HepG2 (cell line): Measurements from ENCODE around the gene ZNF442. TPM values are rescaled to one million over a fixed set of nuclear protein-coding genes. Genes with fewer than 3 reads are reported as not detected.
A peak's percentile ranks its signal among the peaks of the same experiment; 100 is the strongest.

Experiments
- ASH2L ChIP-seq: fragments of 300-600, 200-600 bp; sonication (generic); IDR thresholded peaks from 2 replicates; pipeline ENCODE4 v1.7.0; 2017; ENCODE audit warnings: low read depth, mild to moderate bottlenecking, moderate library complexity, mixed read lengths, low read length; ENCODE audit not compliant: insufficient read length
- ATF4 ChIP-seq, 2 experiments: fragments of 450-650 bp in 1 of 2; sonication (generic) in 1 of 2; formaldehyde crosslinking; IDR thresholded peaks; 2 replicates each; pipeline versions ENCODE4 v1.5.0 to v1.8.0; 2020 to 2022; ENCODE audit warnings: mild to moderate bottlenecking in 1 of 2, missing genetic modification reagents in 1 of 2
- BHLHE40 ChIP-seq: IDR thresholded peaks from 2 replicates; pipeline ENCODE4 v1.6.1; 2011; ENCODE audit warnings: low read length, improper control_type of control experiment
- CSRNP2 ChIP-seq: sonication (generic); formaldehyde crosslinking; conservative IDR thresholded peaks from 2 replicates; pipeline ENCODE4 v1.8.0; 2022; ENCODE audit warnings: low read depth, missing genetic modification reagents
- ESRRA ChIP-seq: sonication (generic); formaldehyde crosslinking; IDR thresholded peaks from 2 replicates; pipeline ENCODE4 v1.5.1; 2020; ENCODE audit warnings: mild to moderate bottlenecking, low read depth, missing genetic modification reagents
- GATAD2A ChIP-seq: IDR thresholded peaks from 2 replicates; pipeline ENCODE4 v1.6.1; 2016
- ISX ChIP-seq: sonication (generic); formaldehyde crosslinking; conservative IDR thresholded peaks from 2 replicates; pipeline ENCODE4 v1.5.0; 2020; ENCODE audit warnings: missing genetic modification reagents
- JDP2 ChIP-seq: sonication (generic); formaldehyde crosslinking; IDR thresholded peaks from 2 replicates; pipeline ENCODE4 v1.8.1; 2022; ENCODE audit warnings: missing genetic modification reagents, borderline replicate concordance
- KLF6 ChIP-seq: IDR thresholded peaks from 2 replicates; pipeline ENCODE4 v1.8.0; 2016; ENCODE audit warnings: missing biosample characterization, missing genetic modification reagents
- NFE2 ChIP-seq: sonication (generic); formaldehyde crosslinking; IDR thresholded peaks from 2 replicates; pipeline ENCODE4 v1.4.0; 2020; ENCODE audit warnings: missing genetic modification reagents
- NRL ChIP-seq: sonication (generic); formaldehyde crosslinking; IDR thresholded peaks from 2 replicates; pipeline ENCODE4 v1.5.0; 2020; ENCODE audit warnings: missing genetic modification reagents, mild to moderate bottlenecking, moderate library complexity, borderline replicate concordance
- PREB ChIP-seq: sonication (generic); formaldehyde crosslinking; IDR thresholded peaks from 2 replicates; pipeline ENCODE4 v1.4.0; 2020; ENCODE audit warnings: missing genetic modification reagents
- SP1 ChIP-seq, 2 experiments: fragments of 450-650 bp in 1 of 2; sonication (generic) in 1 of 2; formaldehyde crosslinking in 1 of 2; IDR thresholded peaks; 2 replicates each; pipeline versions ENCODE4 v1.4.0 to v1.6.1; 2016 to 2020; ENCODE audit warnings: missing genetic modification reagents in 1 of 2
- THAP11 ChIP-seq: IDR thresholded peaks from 2 replicates; pipeline ENCODE4 v1.6.1; 2016; ENCODE audit warnings: missing biosample characterization, missing genetic modification reagents
- ZBTB1 ChIP-seq: sonication (generic); formaldehyde crosslinking; IDR thresholded peaks from 2 replicates; pipeline ENCODE4 v1.4.0; 2020; ENCODE audit warnings: missing genetic modification reagents, borderline replicate concordance
- ZFP62 ChIP-seq: sonication (generic); formaldehyde crosslinking; IDR thresholded peaks from 2 replicates; pipeline ENCODE4 v1.4.0; 2020; ENCODE audit warnings: missing genetic modification reagents
- ZSCAN22 ChIP-seq: sonication (generic); formaldehyde crosslinking; IDR thresholded peaks from 2 replicates; pipeline ENCODE4 v1.4.0; 2020; ENCODE audit warnings: mild to moderate bottlenecking, missing genetic modification reagents
- polyA plus RNA-seq, 8 experiments: library from polyadenylated mRNA; depleted of rRNA in 3 of 8; stranded (reverse) in 7 of 8; unstranded in 1 of 8; fragments of >200 nt; fragmentation: Illumina TruSeq in 4 of 8; extraction: Trizol in 4 of 8; gene quantifications; 2 replicates each; pipeline versions ENCODE4 v1.2.1 to v1.2.3, GENCODE V29; 2011 to 2016; ENCODE audit warnings: low read depth in 4 of 8, missing spikeins in 1 of 8, mixed read lengths in 1 of 8; ENCODE audit not compliant: insufficient read depth in 1 of 8
- total RNA-seq, 5 experiments: library from RNA; depleted of rRNA; stranded (reverse); fragments of >200 nt; fragmentation: Illumina TruSeq; extraction: Trizol; gene quantifications; 2 replicates each; pipeline ENCODE4 v1.2.3, GENCODE V29; 2016; ENCODE audit warnings: low read depth in 1 of 5
- TF ChIP-seq, protein P1 (sequence below): sonication (generic); formaldehyde crosslinking; IDR thresholded peaks from 2 replicates; pipeline ENCODE4 v1.5.1; 2020; ENCODE audit warnings: missing genetic modification reagents, mild to moderate bottlenecking, borderline replicate concordance
- TF ChIP-seq, protein P2 (sequence below): sonication (generic); formaldehyde crosslinking; conservative IDR thresholded peaks from 2 replicates; pipeline ENCODE4 v1.8.1; 2023; ENCODE audit warnings: missing genetic modification reagents
- TF ChIP-seq, protein P3 (sequence below): sonication (generic); formaldehyde crosslinking; IDR thresholded peaks from 2 replicates; pipeline ENCODE4 v1.4.0; 2020; ENCODE audit warnings: missing genetic modification reagents

Gene ZNF442
- total and polyA plus RNA-seq, 2 of the 13 experiments (the other 11 are each of a cell fraction or from before 2014, with no cell fraction given): 1.0 to 6.0 TPM

DNA sequence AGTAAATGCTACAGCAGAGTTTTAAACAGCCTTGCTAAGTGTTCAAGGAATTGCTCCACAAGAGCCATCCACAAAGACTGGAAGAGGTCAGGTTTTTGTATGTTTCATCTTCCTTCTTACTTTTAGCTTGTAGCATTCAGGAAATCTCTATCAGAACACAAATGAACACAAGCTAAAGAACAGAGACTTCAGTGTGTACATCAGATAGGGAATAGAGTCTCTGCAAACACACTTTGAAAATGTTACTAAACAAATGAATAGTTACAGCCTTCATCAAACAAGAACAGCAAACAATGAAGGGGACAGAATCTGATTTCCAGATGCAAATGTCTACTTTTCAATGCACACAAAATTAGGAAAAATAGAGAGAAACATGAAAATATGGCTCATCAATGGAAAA lies 39.8 kb downstream of the ZNF442 start (continued):
- TF ChIP-seq PREB: no peak
- no peak for TF ChIP-seq ZBTB1
- TF ChIP-seq KLF6 (CRISPR knock-in tag): no peak
- TF ChIP-seq ISX: no peak
- TF ChIP-seq, protein P1, sequence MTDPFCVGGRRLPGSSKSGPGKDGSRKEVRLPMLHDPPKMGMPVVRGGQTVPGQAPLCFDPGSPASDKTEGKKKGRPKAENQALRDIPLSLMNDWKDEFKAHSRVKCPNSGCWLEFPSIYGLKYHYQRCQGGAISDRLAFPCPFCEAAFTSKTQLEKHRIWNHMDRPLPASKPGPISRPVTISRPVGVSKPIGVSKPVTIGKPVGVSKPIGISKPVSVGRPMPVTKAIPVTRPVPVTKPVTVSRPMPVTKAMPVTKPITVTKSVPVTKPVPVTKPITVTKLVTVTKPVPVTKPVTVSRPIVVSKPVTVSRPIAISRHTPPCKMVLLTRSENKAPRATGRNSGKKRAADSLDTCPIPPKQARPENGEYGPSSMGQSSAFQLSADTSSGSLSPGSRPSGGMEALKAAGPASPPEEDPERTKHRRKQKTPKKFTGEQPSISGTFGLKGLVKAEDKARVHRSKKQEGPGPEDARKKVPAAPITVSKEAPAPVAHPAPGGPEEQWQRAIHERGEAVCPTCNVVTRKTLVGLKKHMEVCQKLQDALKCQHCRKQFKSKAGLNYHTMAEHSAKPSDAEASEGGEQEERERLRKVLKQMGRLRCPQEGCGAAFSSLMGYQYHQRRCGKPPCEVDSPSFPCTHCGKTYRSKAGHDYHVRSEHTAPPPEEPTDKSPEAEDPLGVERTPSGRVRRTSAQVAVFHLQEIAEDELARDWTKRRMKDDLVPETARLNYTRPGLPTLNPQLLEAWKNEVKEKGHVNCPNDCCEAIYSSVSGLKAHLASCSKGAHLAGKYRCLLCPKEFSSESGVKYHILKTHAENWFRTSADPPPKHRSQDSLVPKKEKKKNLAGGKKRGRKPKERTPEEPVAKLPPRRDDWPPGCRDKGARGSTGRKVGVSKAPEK (CRISPR knock-in tag): no peak
- TF ChIP-seq ZSCAN22 (CRISPR knock-in tag): no peak
- no peak for TF ChIP-seq NRL (CRISPR knock-in tag)
- peak; percentile 75 for TF ChIP-seq GATAD2A (CRISPR knock-in tag)
- no peak for TF ChIP-seq CSRNP2 (CRISPR knock-in tag)
- no peak for TF ChIP-seq ZFP62 (CRISPR knock-in tag)
- TF ChIP-seq JDP2 (CRISPR knock-in tag): no peak
- no peak for TF ChIP-seq ATF4 (CRISPR knock-in tag; IDR thresholded peaks at IDR 0.05)
- no peak for TF ChIP-seq ESRRA (CRISPR knock-in tag)
- no peak for TF ChIP-seq NFE2 (CRISPR knock-in tag)
- TF ChIP-seq, protein P2, sequence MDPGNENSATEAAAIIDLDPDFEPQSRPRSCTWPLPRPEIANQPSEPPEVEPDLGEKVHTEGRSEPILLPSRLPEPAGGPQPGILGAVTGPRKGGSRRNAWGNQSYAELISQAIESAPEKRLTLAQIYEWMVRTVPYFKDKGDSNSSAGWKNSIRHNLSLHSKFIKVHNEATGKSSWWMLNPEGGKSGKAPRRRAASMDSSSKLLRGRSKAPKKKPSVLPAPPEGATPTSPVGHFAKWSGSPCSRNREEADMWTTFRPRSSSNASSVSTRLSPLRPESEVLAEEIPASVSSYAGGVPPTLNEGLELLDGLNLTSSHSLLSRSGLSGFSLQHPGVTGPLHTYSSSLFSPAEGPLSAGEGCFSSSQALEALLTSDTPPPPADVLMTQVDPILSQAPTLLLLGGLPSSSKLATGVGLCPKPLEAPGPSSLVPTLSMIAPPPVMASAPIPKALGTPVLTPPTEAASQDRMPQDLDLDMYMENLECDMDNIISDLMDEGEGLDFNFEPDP (CRISPR knock-in tag): no peak
- TF ChIP-seq ASH2L: peak; percentile 37
- TF ChIP-seq BHLHE40: no peak
- TF ChIP-seq, protein P3, sequence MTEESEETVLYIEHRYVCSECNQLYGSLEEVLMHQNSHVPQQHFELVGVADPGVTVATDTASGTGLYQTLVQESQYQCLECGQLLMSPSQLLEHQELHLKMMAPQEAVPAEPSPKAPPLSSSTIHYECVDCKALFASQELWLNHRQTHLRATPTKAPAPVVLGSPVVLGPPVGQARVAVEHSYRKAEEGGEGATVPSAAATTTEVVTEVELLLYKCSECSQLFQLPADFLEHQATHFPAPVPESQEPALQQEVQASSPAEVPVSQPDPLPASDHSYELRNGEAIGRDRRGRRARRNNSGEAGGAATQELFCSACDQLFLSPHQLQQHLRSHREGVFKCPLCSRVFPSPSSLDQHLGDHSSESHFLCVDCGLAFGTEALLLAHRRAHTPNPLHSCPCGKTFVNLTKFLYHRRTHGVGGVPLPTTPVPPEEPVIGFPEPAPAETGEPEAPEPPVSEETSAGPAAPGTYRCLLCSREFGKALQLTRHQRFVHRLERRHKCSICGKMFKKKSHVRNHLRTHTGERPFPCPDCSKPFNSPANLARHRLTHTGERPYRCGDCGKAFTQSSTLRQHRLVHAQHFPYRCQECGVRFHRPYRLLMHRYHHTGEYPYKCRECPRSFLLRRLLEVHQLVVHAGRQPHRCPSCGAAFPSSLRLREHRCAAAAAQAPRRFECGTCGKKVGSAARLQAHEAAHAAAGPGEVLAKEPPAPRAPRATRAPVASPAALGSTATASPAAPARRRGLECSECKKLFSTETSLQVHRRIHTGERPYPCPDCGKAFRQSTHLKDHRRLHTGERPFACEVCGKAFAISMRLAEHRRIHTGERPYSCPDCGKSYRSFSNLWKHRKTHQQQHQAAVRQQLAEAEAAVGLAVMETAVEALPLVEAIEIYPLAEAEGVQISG (CRISPR knock-in tag): no peak
- no peak for TF ChIP-seq SP1 (IDR thresholded peaks at IDR 0.05)
- TF ChIP-seq SP1 (CRISPR knock-in tag; IDR thresholded peaks at IDR 0.05): no peak
- TF ChIP-seq THAP11 (CRISPR knock-in tag): peak; percentile 41; the same call in 1 of the 2 replicates
